K562 (cell line): ENCODE data around the gene FAM53A. TPM values are rescaled to one million over a fixed set of nuclear protein-coding genes. Genes with fewer than 3 reads are reported as not detected.

Source experiments
- ATF7 ChIP-seq: fragments of 450-650 bp; IDR thresholded peaks from 2 replicates; pipeline ENCODE4 v1.7.1; 2014; ENCODE audit warnings: mild to moderate bottlenecking, moderate library complexity
- CXXC5 ChIP-seq: fragments of 250-450 bp; sonication (Bioruptor Pico); IDR thresholded peaks from 2 replicates; pipeline ENCODE4 v1.8.0; 2022; ENCODE audit warnings: inconsistent platforms, mild to moderate bottlenecking, moderate library complexity
- EP400 ChIP-seq: fragments of 450-650 bp; IDR thresholded peaks from 2 replicates; pipeline ENCODE4 v1.6.1; 2017; ENCODE audit warnings: antibody characterized with exemption, mild to moderate bottlenecking, moderate library complexity
- MYC ChIP-seq, 2 experiments: fragments of 250-450 bp in 1 of 2; sonication (Bioruptor Pico) in 1 of 2; IDR thresholded peaks; 2 replicates each; pipeline versions ENCODE4 v1.5.1 to v1.6.1; 2012 to 2021; ENCODE audit warnings: low read depth in 2 of 2, borderline replicate concordance in 1 of 2, improper control_type of control experiment in 1 of 2, low read length in 1 of 2, mild to moderate bottlenecking in 1 of 2, moderate library complexity in 1 of 2
- NCOA1 ChIP-seq: fragments of 450-650 bp; IDR thresholded peaks from 2 replicates; pipeline ENCODE4 v1.6.1; 2016; ENCODE audit warnings: low read depth
- NR2C2 ChIP-seq, 2 experiments: fragments of 200-800 bp in 1 of 2; sonication (Bioruptor generic) in 1 of 2; sonication (generic) in 1 of 2; formaldehyde crosslinking in 1 of 2; IDR thresholded peaks; 2 replicates each; pipeline versions ENCODE4 v1.6.1 to v1.8.0; 2016 to 2022; ENCODE audit warnings: mild to moderate bottlenecking in 1 of 2, missing compliant biosample characterization in 1 of 2, missing genetic modification characterization in 1 of 2, missing genetic modification reagents in 1 of 2
- SAP30 ChIP-seq: fragments of 200-600 bp; sonication (generic); IDR thresholded peaks from 2 replicates; pipeline ENCODE4 v1.6.1; 2012; ENCODE audit warnings: borderline replicate concordance, low read depth, mild to moderate bottlenecking, moderate library complexity, low read length, control low read depth, inconsistent platforms; ENCODE audit not compliant: insufficient read depth, poor library complexity, severe bottlenecking
- ZBTB8A ChIP-seq: fragments of 450-650 bp; IDR thresholded peaks from 2 replicates; pipeline ENCODE4 v1.6.1; 2018; ENCODE audit warnings: mild to moderate bottlenecking, moderate library complexity; ENCODE audit not compliant: partially characterized antibody
- ZC3H11A ChIP-seq: IDR thresholded peaks from 2 replicates; pipeline ENCODE4 v1.6.1; 2012; ENCODE audit warnings: low read depth, low read length, improper control_type of control experiment
- ZNF124 ChIP-seq: sonication (generic); formaldehyde crosslinking; IDR thresholded peaks from 2 replicates; pipeline ENCODE4 v1.8.1; 2022; ENCODE audit warnings: missing genetic modification reagents
- ZNF316 ChIP-seq: fragments of 450-650 bp; IDR thresholded peaks from 2 replicates; pipeline ENCODE4 v1.6.1; 2016
- ZNF584 ChIP-seq: fragments of 200-800 bp; sonication (Bioruptor generic); IDR thresholded peaks from 2 replicates; pipeline ENCODE4 v1.6.1; 2016; ENCODE audit warnings: low read depth, mild to moderate bottlenecking, missing genetic modification characterization, missing compliant biosample characterization
- ZNF780A ChIP-seq: fragments of 250-450 bp; sonication (Bioruptor Pico); IDR thresholded peaks from 2 replicates; pipeline ENCODE4 v1.5.0; 2021; ENCODE audit warnings: mild to moderate bottlenecking
- polyA plus RNA-seq, 8 experiments: library from polyadenylated mRNA; depleted of rRNA in 4 of 8; stranded (reverse) in 5 of 8; unstranded in 3 of 8; fragments of >200 nt; fragmentation: Nextera tagmentation in 2 of 8; fragmentation: Illumina TruSeq in 1 of 8; extraction: Ambion mirVana in 2 of 8; extraction: Trizol in 1 of 8; gene quantifications; 2 replicates each; pipeline versions ENCODE4 v1.2.1 to v1.2.3, GENCODE V29; 2011 to 2014; ENCODE audit warnings: inconsistent platforms in 1 of 8, missing spikeins in 1 of 8
- total RNA-seq, 7 experiments: library from RNA; depleted of rRNA in 6 of 7; stranded (reverse); fragments of >200 nt in 6 of 7; fragmentation: Illumina TruSeq in 2 of 7; extraction: Trizol in 2 of 7; gene quantifications; 2 replicates each; pipeline versions ENCODE4 v1.2.1 to v1.2.3, GENCODE V29; 2011 to 2021; ENCODE audit warnings: low replicate concordance in 1 of 7
- TF ChIP-seq, protein P1 (sequence below): fragments of 450-650 bp; IDR thresholded peaks from 2 replicates; pipeline ENCODE4 v1.6.1; 2016; ENCODE audit warnings: borderline replicate concordance
- TF ChIP-seq, protein P2 (sequence below), 2 experiments: fragments of 450-650 bp; IDR thresholded peaks; 2 replicates each; pipeline ENCODE4 v1.6.1; 2016; ENCODE audit warnings: mild to moderate bottlenecking in 2 of 2, borderline replicate concordance in 1 of 2, low read depth in 1 of 2, moderate library complexity in 1 of 2
- TF ChIP-seq, protein P3 (sequence below): fragments of 250-450 bp; sonication (Bioruptor Pico); IDR thresholded peaks from 2 replicates; pipeline ENCODE4 v1.6.1; 2021; ENCODE audit warnings: mild to moderate bottlenecking

The FAM53A gene
- total and polyA plus RNA-seq, 9 of the 15 experiments (the other 6 are each of a cell fraction or from before 2014, with no cell fraction given), result 0.53 to 2.7 (median 1.4) TPM; not detected in 2

DNA sequence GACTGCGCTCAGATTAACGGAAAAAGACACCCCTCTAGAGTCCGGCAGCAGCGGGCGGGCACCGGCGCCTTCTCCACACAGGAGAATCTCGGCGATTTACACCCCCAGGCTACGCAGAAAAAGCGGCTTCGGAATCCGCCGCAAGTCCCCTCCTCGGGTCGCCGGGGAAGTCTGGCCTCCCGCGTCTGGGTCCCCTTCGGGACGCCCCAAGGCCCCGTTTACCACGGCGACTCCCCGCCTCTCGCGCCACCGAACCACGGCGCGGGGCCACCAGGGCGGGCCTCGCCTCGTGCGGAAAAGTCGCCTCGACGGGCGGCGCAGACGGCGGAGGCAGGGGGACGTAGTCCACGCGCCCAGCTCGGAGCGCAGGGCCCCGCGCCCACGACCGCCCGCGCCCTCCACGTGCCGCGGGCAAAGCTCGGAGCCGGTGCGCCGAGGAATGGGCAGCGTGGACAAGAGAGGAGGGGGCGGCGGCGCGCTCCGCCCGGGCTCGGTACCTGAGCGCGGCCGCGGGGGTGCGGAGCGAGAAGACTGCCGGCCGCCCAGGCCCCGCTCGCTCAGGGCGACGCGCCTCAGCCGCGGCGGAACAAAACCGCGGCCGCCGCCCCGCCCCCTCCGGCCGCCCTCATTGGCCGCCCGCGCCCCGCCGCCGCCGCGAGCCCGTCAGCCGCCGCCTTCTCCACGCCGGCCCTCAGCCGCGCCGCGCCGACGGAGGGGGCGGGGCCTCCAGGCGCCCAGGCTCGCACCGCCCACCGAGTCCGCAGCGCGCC, at the start of gene FAM53A (continued):
- TF ChIP-seq, protein P1, sequence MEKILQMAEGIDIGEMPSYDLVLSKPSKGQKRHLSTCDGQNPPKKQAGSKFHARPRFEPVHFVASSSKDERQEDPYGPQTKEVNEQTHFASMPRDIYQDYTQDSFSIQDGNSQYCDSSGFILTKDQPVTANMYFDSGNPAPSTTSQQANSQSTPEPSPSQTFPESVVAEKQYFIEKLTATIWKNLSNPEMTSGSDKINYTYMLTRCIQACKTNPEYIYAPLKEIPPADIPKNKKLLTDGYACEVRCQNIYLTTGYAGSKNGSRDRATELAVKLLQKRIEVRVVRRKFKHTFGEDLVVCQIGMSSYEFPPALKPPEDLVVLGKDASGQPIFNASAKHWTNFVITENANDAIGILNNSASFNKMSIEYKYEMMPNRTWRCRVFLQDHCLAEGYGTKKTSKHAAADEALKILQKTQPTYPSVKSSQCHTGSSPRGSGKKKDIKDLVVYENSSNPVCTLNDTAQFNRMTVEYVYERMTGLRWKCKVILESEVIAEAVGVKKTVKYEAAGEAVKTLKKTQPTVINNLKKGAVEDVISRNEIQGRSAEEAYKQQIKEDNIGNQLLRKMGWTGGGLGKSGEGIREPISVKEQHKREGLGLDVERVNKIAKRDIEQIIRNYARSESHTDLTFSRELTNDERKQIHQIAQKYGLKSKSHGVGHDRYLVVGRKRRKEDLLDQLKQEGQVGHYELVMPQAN, result no peak
- TF ChIP-seq, protein P2, sequence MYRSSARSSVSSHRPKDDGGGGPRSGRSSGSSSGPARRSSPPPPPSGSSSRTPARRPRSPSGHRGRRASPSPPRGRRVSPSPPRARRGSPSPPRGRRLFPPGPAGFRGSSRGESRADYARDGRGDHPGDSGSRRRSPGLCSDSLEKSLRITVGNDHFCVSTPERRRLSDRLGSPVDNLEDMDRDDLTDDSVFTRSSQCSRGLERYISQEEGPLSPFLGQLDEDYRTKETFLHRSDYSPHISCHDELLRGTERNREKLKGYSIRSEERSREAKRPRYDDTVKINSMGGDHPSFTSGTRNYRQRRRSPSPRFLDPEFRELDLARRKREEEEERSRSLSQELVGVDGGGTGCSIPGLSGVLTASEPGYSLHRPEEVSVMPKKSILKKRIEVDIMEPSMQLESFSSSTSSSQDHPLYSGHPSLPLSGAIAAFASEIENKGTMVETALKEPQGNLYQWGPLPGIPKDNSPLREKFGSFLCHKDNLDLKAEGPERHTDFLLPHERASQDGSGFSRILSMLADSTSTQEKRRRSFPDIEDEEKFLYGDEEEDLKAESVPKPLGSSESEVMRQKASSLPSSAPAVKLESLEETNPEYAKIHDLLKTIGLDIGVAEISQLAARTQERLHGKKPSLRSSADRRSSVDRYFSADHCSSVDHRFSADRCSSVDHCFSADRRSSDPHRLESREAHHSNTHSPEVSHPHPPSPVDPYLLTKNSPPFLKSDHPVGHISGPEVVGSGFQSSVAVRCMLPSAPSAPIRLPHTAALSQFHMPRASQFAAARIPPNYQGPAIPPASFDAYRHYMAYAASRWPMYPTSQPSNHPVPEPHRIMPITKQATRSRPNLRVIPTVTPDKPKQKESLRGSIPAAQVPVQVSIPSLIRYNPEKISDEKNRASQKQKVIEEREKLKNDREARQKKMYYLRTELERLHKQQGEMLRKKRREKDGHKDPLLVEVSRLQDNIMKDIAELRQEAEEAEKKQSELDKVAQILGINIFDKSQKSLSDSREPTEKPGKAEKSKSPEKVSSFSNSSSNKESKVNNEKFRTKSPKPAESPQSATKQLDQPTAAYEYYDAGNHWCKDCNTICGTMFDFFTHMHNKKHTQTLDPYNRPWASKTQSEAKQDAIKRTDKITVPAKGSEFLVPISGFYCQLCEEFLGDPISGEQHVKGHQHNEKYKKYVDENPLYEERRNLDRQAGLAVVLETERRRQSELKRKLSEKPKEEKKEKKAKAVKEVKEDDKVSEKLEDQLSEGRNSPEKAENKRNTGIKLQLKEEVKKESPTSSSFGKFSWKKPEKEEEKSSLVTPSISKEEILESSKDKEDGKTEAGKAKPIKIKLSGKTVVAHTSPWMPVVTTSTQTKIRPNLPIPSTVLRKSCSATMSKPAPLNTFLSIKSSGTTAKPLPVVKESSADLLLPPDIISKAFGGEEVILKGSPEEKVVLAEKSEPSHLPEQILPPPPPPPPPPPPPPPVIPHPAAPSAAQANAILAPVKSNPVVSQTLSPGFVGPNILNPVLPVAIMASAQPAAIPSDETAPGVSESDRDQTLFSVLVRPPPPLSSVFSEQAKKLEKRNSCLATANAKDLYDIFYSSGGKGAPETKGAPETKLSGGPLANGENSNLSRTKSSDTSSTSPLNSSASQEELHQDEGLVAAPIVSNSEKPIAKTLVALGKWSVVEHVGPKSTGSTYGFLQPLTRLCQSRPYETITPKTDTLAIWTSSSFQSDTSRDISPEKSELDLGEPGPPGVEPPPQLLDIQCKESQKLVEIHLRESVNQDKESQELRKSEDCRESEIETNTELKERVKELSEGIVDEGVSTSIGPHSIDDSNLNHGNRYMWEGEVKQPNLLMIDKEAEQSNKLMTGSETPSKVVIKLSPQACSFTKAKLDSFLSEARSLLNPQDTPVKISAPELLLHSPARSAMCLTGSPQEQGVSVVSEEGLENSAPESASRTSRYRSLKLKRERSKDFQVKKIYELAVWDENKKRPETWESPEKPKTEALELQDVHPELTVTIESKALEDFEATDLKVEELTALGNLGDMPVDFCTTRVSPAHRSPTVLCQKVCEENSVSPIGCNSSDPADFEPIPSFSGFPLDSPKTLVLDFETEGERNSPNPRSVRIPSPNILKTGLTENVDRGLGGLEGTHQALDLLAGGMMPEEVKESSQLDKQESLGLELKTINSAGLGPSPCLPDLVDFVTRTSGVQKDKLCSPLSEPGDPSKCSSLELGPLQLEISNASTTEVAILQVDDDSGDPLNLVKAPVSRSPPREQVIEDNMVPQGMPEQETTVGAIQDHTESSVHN (IDR thresholded peaks at IDR 0.05; ENCODE audit: borderline replicate concordance in 1 of 2, low read depth in 1 of 2), result no peak
- TF ChIP-seq NR2C2 (CRISPR knock-in tag; IDR thresholded peaks at IDR 0.05) (peak; percentile 14; the same call in 1 of the 2 replicates), NR2C2 (tag; IDR thresholded peaks at IDR 0.05) (no peak), ATF7 (peak; percentile 37; the same call in 1 of the 2 replicates), EP400 (peak; percentile 17; the same call in 1 of the 2 replicates), SAP30 (no peak), ZNF584 (no peak), ZNF124 (0 out of 2 replicates have a peak, but pooled peaks have one; percentile 44), MYC (IDR thresholded peaks at IDR 0.05; ENCODE audit: low read depth, low read length) (peak; percentile 73), MYC (CRISPR knock-in tag; IDR thresholded peaks at IDR 0.05; ENCODE audit: borderline replicate concordance, low read depth) (no peak), ZNF780A (CRISPR knock-in tag) (no peak), CXXC5 (peak; percentile 92), ZBTB8A (no peak), ZC3H11A (no peak), ZNF316 (no peak), NCOA1 (no peak)
- TF ChIP-seq, protein P3, sequence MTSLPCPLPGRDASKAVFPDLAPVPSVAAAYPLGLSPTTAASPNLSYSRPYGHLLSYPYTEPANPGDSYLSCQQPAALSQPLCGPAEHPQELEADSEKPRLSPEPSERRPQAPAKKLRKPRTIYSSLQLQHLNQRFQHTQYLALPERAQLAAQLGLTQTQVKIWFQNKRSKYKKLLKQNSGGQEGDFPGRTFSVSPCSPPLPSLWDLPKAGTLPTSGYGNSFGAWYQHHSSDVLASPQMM (CRISPR knock-in tag), result no peak
